Endothelial cell of umbilical vein (primary cell): ENCODE data around the gene OR10H4. TPM values are rescaled to one million over a fixed set of nuclear protein-coding genes. Genes with fewer than 3 reads are reported as not detected.

Experiments
- BruUV-seq: library from RNA; stranded (reverse); fragments of 400-500 nt; replicated peaks from 2 replicates; lab custom pipeline; 2021; lab: Mats Ljungman, UMichigan
- CTCF ChIA-PET: fragments of 300-600, 350-600 bp; sonication (Branson Sonifier 250); formaldehyde crosslinking; loops from one replicate; lab custom pipeline; 2021; ENCODE audit warnings: antibody characterized with exemption, inconsistent platforms; lab: Charles Lee
- POLR2A ChIA-PET: fragments of 300-600, 350-600 bp; sonication (Branson Sonifier 250); formaldehyde crosslinking; loops from one replicate; lab custom pipeline; 2021; ENCODE audit warnings: antibody characterized with exemption, inconsistent platforms; lab: Charles Lee
- DNase-seq: peaks from one replicate; pipeline ENCODE4 v3.0.0-alpha.2; 2011; ENCODE audit warnings: low read depth, low spot score
- FAIRE-seq: peaks from 2 replicates; lab custom pipeline; 2011; peaks lifted over from hg19 to GRCh38; lab: Jason Lieb, UNC
- H2AFZ ChIP-seq: 2 replicates; pipeline ENCODE4 v1.6.0; 2012; ENCODE audit warnings: low read depth, low read length, control low read depth, inconsistent platforms
- H3K27ac ChIP-seq: 2 replicates; pipeline ENCODE4 v1.5.1; 2011; ENCODE audit warnings: low read depth, mild to moderate bottlenecking, control low read depth, low read length, moderate library complexity; ENCODE audit not compliant: insufficient read depth
- H3K27me3 ChIP-seq, 2 experiments: 2 replicates each; pipeline versions ENCODE4 v1.6.0 to v1.6.1; 2011; ENCODE audit warnings: low read length in 2 of 2, mixed read lengths in 1 of 2; ENCODE audit not compliant: control insufficient read depth in 2 of 2, insufficient read depth in 2 of 2
- H3K36me3 ChIP-seq, 2 experiments: 2 replicates in 1 of 2; 3 replicates in 1 of 2; pipeline ENCODE4 v1.5.1; 2011; ENCODE audit warnings: low read length in 2 of 2, mild to moderate bottlenecking in 1 of 2, moderate library complexity in 1 of 2; ENCODE audit not compliant: control insufficient read depth in 2 of 2, insufficient read depth in 2 of 2; ENCODE audit errors: extremely low read depth in 1 of 2
- H3K4me1 ChIP-seq: 3 replicates; pipeline ENCODE4 v1.5.1; 2011; ENCODE audit warnings: mild to moderate bottlenecking, low read length; ENCODE audit not compliant: control insufficient read depth, insufficient read depth; ENCODE audit errors: extremely low read depth
- H3K4me2 ChIP-seq: 2 replicates; pipeline ENCODE4 v1.6.1; 2011; ENCODE audit warnings: low read length, control low read depth, mixed read lengths; ENCODE audit not compliant: insufficient read depth
- H3K4me3 ChIP-seq, 3 experiments: fragments of 200-600 bp in 1 of 3; sonication (generic), shearing (Covaris generic) in 1 of 3; replicated peaks in 1 of 3; 2 replicates each; pipeline ENCODE4 v1.5.1; 2011 to 2016; ENCODE audit warnings: control low read depth in 3 of 3, low read length in 3 of 3, mild to moderate bottlenecking in 2 of 3, inconsistent platforms in 1 of 3, low read depth in 1 of 3, moderate library complexity in 1 of 3; ENCODE audit not compliant: insufficient read depth in 1 of 3
- H3K79me2 ChIP-seq: 2 replicates; pipeline ENCODE4 v1.6.0; 2012; ENCODE audit warnings: low read length, inconsistent platforms; ENCODE audit not compliant: control insufficient read depth, insufficient read depth
- H3K9ac ChIP-seq: replicated peaks from 2 replicates; pipeline ENCODE3; 2011; ENCODE audit warnings: low read length, control low read depth; ENCODE audit not compliant: insufficient read depth; ENCODE audit errors: extremely low read depth
- H3K9me1 ChIP-seq: replicated peaks from 3 replicates; pipeline ENCODE4 v1.6.0; 2011; ENCODE audit warnings: mild to moderate bottlenecking, low read length; ENCODE audit not compliant: control insufficient read depth, insufficient read depth; ENCODE audit errors: extremely low read depth
- H3K9me3 ChIP-seq: replicated peaks from 2 replicates; pipeline ENCODE4 v1.5.1; 2012; ENCODE audit warnings: low read length, inconsistent platforms; ENCODE audit not compliant: control insufficient read depth, insufficient read depth
- H4K20me1 ChIP-seq: replicated peaks from 2 replicates; pipeline ENCODE3; 2011; ENCODE audit warnings: mild to moderate bottlenecking, low read length; ENCODE audit not compliant: control insufficient read depth, insufficient read depth; ENCODE audit errors: extremely low read depth
- CTCF ChIP-seq, 2 donors: IDR thresholded peaks; 1 replicate in 1 of 2; 2 replicates in 1 of 2; pipeline ENCODE4 v1.5.1; 2011; ENCODE audit warnings: low read length in 2 of 2, mild to moderate bottlenecking in 2 of 2, moderate library complexity in 2 of 2, control low read depth in 1 of 2, inconsistent platforms in 1 of 2, low read depth in 1 of 2; ENCODE audit not compliant: insufficient read depth in 1 of 2; ENCODE audit errors: extremely low read depth in 1 of 2
- EZH2 ChIP-seq: IDR thresholded peaks from 2 replicates; pipeline ENCODE4 v1.6.1; 2012; ENCODE audit warnings: borderline replicate concordance, low read depth, mild to moderate bottlenecking, moderate library complexity, low read length, inconsistent platforms; ENCODE audit not compliant: severe bottlenecking
- FOS ChIP-seq: IDR thresholded peaks from 2 replicates; pipeline ENCODE4 v1.6.1; 2011; ENCODE audit warnings: mild to moderate bottlenecking, low read length, moderate library complexity, borderline replicate concordance; ENCODE audit not compliant: insufficient read depth
- GATA2 ChIP-seq: IDR thresholded peaks from 2 replicates; pipeline ENCODE4 v1.7.0; 2011; ENCODE audit warnings: low read depth, mild to moderate bottlenecking, moderate library complexity, mixed read lengths, low read length; ENCODE audit not compliant: insufficient read length, insufficient read depth
- JUN ChIP-seq: IDR thresholded peaks from 2 replicates; pipeline ENCODE4 v1.6.1; 2011; ENCODE audit warnings: borderline replicate concordance, low read depth; ENCODE audit not compliant: insufficient read length, insufficient read depth
- MAX ChIP-seq: IDR thresholded peaks from 2 replicates; pipeline ENCODE4 v1.6.1; 2011; ENCODE audit not compliant: insufficient read depth, insufficient read length
- MYC ChIP-seq: IDR thresholded peaks from one replicate; pipeline ENCODE4 v1.6.1; 2011; ENCODE audit warnings: mild to moderate bottlenecking, low read depth, low read length
- POLR2A ChIP-seq: IDR thresholded peaks from 2 replicates; pipeline ENCODE4 v1.6.1; 2012; ENCODE audit warnings: low read depth, mild to moderate bottlenecking, control low read depth, low read length
- POLR2AphosphoS5 ChIP-seq: IDR thresholded peaks from 2 replicates; pipeline ENCODE4 v1.6.1; 2012; ENCODE audit warnings: low read depth, mild to moderate bottlenecking, control low read depth, low read length, moderate library complexity; ENCODE audit not compliant: insufficient read depth
- dilution Hi-C: fragments of 300-500 bp; cut with MboI; formaldehyde crosslinking; loops from one replicate; pipeline ENCODE4 v1.15.0; 2019; ENCODE audit warnings: low sequenced_read_pairs; ENCODE audit not compliant: extremely low pct_ligation_motif_present
- intact Hi-C: fragments of 100-400 bp; cut with micrococcal nuclease; formaldehyde crosslinking; loops from one replicate; pipeline ENCODE4 v1.10.0; 2022
- polyA plus RNA-seq, 4 experiments: library from polyadenylated mRNA; depleted of rRNA in 3 of 4; stranded (reverse) in 3 of 4; unstranded in 1 of 4; fragments of >200 nt; gene quantifications; 2 replicates each; pipeline versions ENCODE4 v1.2.1 to v1.2.3, GENCODE V29; 2011 to 2012; ENCODE audit warnings: missing spikeins in 1 of 4
- total RNA-seq: library from RNA; stranded (reverse); gene quantifications from 2 replicates; pipeline ENCODE4 v1.2.3, GENCODE V29; 2021

The OR10H4 gene
- total and polyA plus RNA-seq, 2 donors (not counting 3 experiments of a cell fraction or from before 2014, with no cell fraction given), result not detected

GRCh38 chr19:15977690-15978089, 28.9 kb downstream of the OR10H4 start:
- no peak for FAIRE-seq
- intact Hi-C loops (no loop called here), dilution Hi-C loops (no loop called here)
- Histone ChIP-seq H3K36me3 (no peaks in the 10 kb centered on the region), H3K27me3 (no peaks in the 10 kb centered on the region), H3K4me3 (no peak overlapping the region), H3K4me1 (no peaks in the 10 kb centered on the region), H3K9me1 (no peaks in the 10 kb centered on the region), H2AFZ (no peak overlapping the region), H3K79me2 (no peaks in the 10 kb centered on the region), H4K20me1 (no peaks in the 10 kb centered on the region), H3K27ac (no peak overlapping the region), H3K9ac (no peak overlapping the region), H3K9me3 (no peaks in the 10 kb centered on the region), H3K4me2 (no peak overlapping the region)
- CTCF ChIA-PET, result no interaction called here
- no TSS peak for BruUV-seq
- TF ChIP-seq FOS, result no peak
- TF ChIP-seq MYC, result no peak
- TF ChIP-seq CTCF (IDR thresholded peaks at IDR 0.05; ENCODE audit: extremely low read depth in 1 of 2, insufficient read depth in 1 of 2, low read depth in 1 of 2, low read length in 2 of 2), result no peak
- no peak for TF ChIP-seq POLR2A
- no peak for TF ChIP-seq MAX
- no peak for TF ChIP-seq EZH2
- no peak for TF ChIP-seq GATA2
- TF ChIP-seq JUN, result no peak
- TF ChIP-seq POLR2AphosphoS5, result no peak
- POLR2A ChIA-PET, result no interaction called here
- DNase-seq, result no peak
